Transverse colon (tissue), 4 donors: ENCODE measurements around the gene KIF26A.

Source experiments
- POLR2A ChIP-seq: fragments of 450-650 bp; IDR thresholded peaks from one replicate; pipeline ENCODE4 v1.6.1; 2016; ENCODE audit warnings: antibody characterized with exemption, mild to moderate bottlenecking, moderate library complexity
- POLR2AphosphoS5 ChIP-seq, 3 donors: sonication (generic); formaldehyde crosslinking; IDR thresholded peaks; one replicate each; pipeline ENCODE4 v1.6.1; 2016; ENCODE audit warnings: antibody characterized with exemption in 3 of 3
- TF ChIP-seq, protein P1 (sequence below), 5 experiments: fragments of 200-600 bp in 3 of 5; fragments of 450-650 bp in 2 of 5; sonication (generic) in 3 of 5; IDR thresholded peaks; 1 replicate in 2 of 5; 2 replicates in 3 of 5; pipeline ENCODE4 v1.5.1; 2016 to 2017; ENCODE audit warnings: antibody characterized with exemption in 5 of 5, inconsistent platforms in 3 of 5, mild to moderate bottlenecking in 2 of 5, moderate library complexity in 1 of 5

DNA sequence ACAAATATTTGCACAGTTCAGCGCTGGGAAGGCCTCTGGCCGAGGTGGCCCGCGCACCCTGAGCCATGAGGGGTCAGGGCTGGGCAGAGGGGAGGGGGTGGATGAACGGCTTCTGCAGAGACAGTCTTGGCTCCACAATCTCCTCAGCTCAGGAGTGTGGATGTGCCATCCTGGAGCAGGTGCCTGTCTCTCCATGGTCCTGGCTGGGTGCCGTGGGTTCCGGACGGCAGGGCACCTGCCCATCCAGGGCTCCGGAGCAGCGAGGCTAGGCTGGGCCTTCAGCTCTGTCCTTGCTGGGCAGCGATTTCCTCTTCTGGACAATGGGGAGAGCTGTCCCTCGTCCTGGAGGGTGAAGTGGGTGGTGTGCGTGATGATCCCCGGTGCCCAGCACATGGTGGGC is 55.6 kb downstream of the KIF26A start:
- TF ChIP-seq, protein P1, sequence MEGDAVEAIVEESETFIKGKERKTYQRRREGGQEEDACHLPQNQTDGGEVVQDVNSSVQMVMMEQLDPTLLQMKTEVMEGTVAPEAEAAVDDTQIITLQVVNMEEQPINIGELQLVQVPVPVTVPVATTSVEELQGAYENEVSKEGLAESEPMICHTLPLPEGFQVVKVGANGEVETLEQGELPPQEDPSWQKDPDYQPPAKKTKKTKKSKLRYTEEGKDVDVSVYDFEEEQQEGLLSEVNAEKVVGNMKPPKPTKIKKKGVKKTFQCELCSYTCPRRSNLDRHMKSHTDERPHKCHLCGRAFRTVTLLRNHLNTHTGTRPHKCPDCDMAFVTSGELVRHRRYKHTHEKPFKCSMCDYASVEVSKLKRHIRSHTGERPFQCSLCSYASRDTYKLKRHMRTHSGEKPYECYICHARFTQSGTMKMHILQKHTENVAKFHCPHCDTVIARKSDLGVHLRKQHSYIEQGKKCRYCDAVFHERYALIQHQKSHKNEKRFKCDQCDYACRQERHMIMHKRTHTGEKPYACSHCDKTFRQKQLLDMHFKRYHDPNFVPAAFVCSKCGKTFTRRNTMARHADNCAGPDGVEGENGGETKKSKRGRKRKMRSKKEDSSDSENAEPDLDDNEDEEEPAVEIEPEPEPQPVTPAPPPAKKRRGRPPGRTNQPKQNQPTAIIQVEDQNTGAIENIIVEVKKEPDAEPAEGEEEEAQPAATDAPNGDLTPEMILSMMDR (IDR thresholded peaks at IDR 0.05), result no peak
- TF ChIP-seq POLR2A (no peak), POLR2AphosphoS5 (IDR thresholded peaks at IDR 0.05) (no peak)
